ENCODE measurements around the gene PLTP. TPM values are rescaled to one million over a fixed set of nuclear protein-coding genes. Genes with fewer than 3 reads are reported as not detected.

The PLTP gene
- polyA plus RNA-seq, 3 donors from 2014 or later: 0.77 to 17.5 (median 7.3) TPM

DNA sequence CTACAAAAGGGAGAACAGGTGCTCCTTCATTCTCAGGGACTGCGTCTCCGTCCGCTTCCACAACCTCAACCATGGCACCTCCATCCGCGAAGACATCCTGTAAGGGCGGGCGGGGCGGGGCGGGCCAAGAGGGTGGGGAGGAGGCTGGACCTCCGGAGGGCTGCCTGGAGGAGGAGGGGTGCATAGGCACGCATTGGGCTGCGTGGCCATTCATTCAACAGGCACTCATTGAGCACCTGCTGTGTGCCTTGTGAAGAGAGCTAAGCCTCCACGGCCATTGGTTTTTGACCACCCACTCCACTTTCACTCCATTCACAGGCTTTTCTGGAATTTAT is 54.1 kb downstream of the PLTP start:
- H3K4me1 Mint-ChIP-seq: peaks cover 48 to 67% of the 10 kb centered on the region in 2 donors

DNA sequence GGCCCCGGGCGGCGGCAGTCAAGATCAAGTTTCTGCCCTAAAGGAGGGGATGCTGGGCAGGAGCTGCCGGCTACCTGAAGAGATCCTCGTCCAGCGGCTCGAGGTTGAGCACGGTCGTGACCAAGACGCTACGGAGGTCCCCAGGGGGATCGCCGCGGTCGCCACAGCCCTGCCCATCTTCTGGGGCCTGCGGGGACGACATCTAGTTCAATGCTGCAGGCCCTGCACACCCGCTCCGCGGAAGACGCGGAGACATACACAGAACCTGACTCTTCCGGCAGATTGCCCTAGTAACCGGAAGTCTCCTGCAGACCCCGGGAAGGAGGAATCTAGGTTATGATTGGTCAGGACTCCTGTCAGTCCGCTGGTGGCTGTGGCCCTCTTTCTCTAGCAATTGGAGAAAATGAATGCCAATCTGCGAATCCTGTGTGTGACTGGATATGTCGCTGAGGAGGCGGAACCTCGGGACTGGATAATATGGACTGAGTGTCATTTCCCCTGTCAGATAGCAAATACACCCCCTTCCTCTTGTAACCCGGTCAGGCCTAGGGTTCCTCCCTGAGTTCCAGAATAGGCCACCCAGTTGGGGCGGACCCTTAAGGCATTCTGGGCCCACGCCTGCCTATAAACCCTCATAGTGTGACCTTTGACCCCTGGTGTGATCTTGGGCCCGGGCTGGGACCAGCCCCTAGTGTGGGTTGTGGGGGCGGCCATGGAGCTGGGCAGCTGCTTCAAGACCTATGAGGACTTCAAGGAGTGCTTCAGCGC is 54.7 kb downstream of the PLTP start, which contains the start of the genes ACOT8 and ZSWIM3:
Gene ACOT8, minus strand, starts transcription at position 279 of the 768 bp plus-strand sequence. Its CDS starts 77 bp downstream, at position 202.
Gene ZSWIM3, plus strand, starts transcription at position 501 of the 768 bp plus-strand sequence. Its CDS starts 212 bp downstream, at position 713.
- peaks cover 0 to 12% (median 5%) of the 10 kb centered on the region in 3 donors for H3K36me3 Mint-ChIP-seq
- H3K9me3 Mint-ChIP-seq: no peaks in the 10 kb centered on the region
- peaks cover 0 to 9% (median 4%) of the 10 kb centered on the region in 3 donors for H3K27me3 Mint-ChIP-seq (ENCODE audit: low read depth in 3 of 3)
- DNase-seq: peak; percentile 99
- H3K27ac Mint-ChIP-seq: peak within 1 kb of the TSS; percentile 95 to 99 (median 98)
- H3K4me3 Mint-ChIP-seq: peak within 1 kb of the TSS; percentile 94 to 97 (median 96)
- H3K4me1 Mint-ChIP-seq: peaks cover 48 to 67% of the 10 kb centered on the region in 2 donors

More for the DNA sequence above, 54.1 kb downstream of the PLTP start:
- Mint-ChIP-seq H3K27ac (peak overlapping the region; percentile 95 to 99 (median 98)), H3K4me3 (peak overlapping the region; percentile 94 to 97 (median 96)), H3K27me3 (ENCODE audit: low read depth in 3 of 3) (peaks cover 0 to 9% (median 4%) of the 10 kb centered on the region in 3 donors), H3K36me3 (peaks cover 0 to 9% (median 3%) of the 10 kb centered on the region in 3 donors), H3K9me3 (no peaks in the 10 kb centered on the region)
- no peak for DNase-seq

DNA sequence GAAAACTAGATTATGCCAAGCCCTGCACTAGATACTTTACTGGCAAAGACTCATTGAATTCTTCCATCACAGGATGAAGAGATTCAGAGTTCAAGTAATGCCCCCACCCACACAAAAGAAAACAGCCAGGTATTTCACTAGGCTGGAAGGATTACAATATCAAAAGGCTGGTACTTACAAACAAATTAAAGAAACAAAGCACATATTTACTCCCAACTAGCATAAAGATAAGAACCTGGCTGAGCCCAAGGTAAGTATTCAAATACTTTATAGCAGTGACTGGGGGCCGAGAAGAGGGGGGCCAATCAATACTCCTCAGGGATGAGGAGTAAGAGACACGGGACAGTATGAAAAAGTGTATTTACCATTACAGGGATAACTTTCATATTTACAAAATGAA is 58.5 kb downstream of the PLTP start:
- Mint-ChIP-seq H3K4me1 (peaks cover 43 to 57% of the 10 kb centered on the region in 2 donors), H3K4me3 (no peak overlapping the region), H3K27ac (no peak overlapping the region), H3K9me3 (no peaks in the 10 kb centered on the region), H3K27me3 (ENCODE audit: low read depth in 3 of 3) (peaks cover 0 to 9% (median 4%) of the 10 kb centered on the region in 3 donors), H3K36me3 (peaks cover 7 to 27% (median 12%) of the 10 kb centered on the region in 3 donors)
- DNase-seq: no peak

DNA sequence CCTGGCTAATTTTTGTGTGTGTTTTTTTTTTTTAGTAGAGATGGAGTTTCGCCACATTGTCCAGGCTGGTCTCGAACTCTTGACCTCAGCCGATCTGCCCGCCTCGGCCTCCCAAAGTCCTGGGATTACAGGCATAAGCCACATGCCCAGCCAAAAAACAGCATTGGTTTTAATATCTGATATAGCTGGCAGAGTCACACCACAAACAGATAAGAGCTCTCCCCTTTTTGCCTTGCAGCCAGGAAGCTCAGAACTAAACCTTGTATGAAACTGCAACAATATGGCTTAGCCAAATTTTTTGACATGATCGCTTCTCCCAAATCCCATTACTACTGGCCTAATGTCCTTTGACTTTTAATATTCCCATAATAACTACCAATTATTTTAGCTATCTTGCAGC is 59.6 kb downstream of the PLTP start:
- H3K4me3 Mint-ChIP-seq: no peak overlapping the region

DNA sequence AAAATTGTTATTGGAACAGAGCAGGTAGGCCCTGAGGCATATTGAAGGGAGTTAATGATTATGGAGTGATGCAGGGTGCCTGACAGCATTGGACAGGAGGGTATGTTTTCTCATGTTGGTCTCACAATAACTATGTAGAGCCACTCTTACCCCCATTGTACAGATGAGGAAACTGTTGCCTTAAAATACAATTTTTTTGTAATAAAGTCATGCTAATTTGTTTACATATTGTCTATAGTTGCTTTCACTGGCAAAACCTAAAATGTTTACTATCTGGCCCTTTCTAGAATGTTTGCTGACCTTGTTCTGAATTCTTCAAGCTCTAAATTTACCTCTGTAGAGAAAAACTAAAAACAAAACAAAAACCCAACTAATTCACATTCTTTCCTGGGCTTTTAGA is 60.5 kb downstream of the PLTP start:
- no peak overlapping the region for H3K4me3 Mint-ChIP-seq
- H3K4me1 Mint-ChIP-seq: peaks cover 24 to 37% of the 10 kb centered on the region in 2 donors

More for the DNA sequence above, 59.6 kb downstream of the PLTP start:
- H3K27ac Mint-ChIP-seq: peak overlapping the region in 1 of 6 donors; percentile 34
- peaks cover 0 to 4% (median 0%) of the 10 kb centered on the region in 3 donors for H3K27me3 Mint-ChIP-seq (ENCODE audit: low read depth in 3 of 3)
- peaks cover 31 to 46% of the 10 kb centered on the region in 2 donors for H3K4me1 Mint-ChIP-seq
- H3K36me3 Mint-ChIP-seq: peaks cover 7 to 32% (median 12%) of the 10 kb centered on the region in 3 donors
- no peak for DNase-seq
- no peaks in the 10 kb centered on the region for H3K9me3 Mint-ChIP-seq

DNA sequence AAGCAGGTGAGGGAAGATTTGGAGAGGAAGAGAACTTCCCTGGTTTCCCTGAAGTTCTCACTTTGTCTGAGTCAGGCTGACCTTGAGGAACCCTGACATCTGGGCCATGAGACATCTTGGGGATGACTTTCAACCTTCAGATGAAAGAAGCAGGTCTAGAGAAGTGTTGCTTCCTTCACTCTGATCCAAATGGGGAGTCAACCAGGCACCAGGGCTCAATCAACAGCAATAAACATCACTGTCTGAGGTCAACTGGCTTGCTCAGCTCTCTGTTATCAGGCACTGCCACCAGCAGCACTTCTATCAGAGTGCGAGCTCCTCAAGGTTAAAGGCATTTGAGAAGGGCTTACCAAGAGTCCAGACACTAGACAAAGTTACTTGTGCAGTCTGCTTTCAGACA is 61.0 kb downstream of the PLTP start:
- peaks cover 18 to 32% of the 10 kb centered on the region in 2 donors for H3K4me1 Mint-ChIP-seq
- no peak overlapping the region for H3K4me3 Mint-ChIP-seq
- no peak for DNase-seq
- H3K9me3 Mint-ChIP-seq: no peaks in the 10 kb centered on the region
- no peak overlapping the region for H3K27ac Mint-ChIP-seq
- H3K27me3 Mint-ChIP-seq (ENCODE audit: low read depth in 3 of 3): peaks cover 0 to 2% (median 0%) of the 10 kb centered on the region in 3 donors
- H3K36me3 Mint-ChIP-seq: peaks cover 10 to 38% (median 12%) of the 10 kb centered on the region in 3 donors

More for the DNA sequence above, 60.5 kb downstream of the PLTP start:
- Mint-ChIP-seq H3K9me3 (no peaks in the 10 kb centered on the region), H3K27me3 (ENCODE audit: low read depth in 3 of 3) (peaks cover 0 to 2% (median 0%) of the 10 kb centered on the region in 3 donors), H3K36me3 (peaks cover 8 to 33% (median 12%) of the 10 kb centered on the region in 3 donors), H3K27ac (no peak overlapping the region)
- DNase-seq: no peak

DNA sequence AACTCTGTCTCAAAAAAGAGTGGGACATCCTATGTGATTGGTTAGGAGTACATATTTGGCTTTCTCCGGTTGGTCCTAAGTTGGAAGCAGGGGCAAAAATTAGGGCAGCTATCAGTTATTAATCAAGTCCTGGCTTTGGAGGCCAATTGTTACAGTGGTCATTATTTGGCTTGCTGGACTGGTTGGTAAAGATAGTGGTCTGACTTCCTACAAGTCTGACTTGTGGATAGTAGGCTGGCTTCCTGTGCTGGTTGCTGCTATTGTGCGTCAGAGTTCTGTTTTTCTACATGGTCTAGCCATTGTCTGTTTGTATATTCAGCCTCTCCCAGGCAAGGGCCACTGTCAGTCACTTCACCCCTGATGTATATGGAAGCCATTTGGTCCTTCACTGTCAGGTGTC is 61.7 kb downstream of the PLTP start:
- Mint-ChIP-seq H3K27ac (no peak overlapping the region), H3K27me3 (ENCODE audit: low read depth in 3 of 3) (peaks cover 0 to 2% (median 0%) of the 10 kb centered on the region in 3 donors), H3K4me3 (no peak overlapping the region), H3K9me3 (no peaks in the 10 kb centered on the region), H3K36me3 (peaks cover 10 to 42% (median 12%) of the 10 kb centered on the region in 3 donors), H3K4me1 (peaks cover 13 to 26% of the 10 kb centered on the region in 2 donors)
- no peak for DNase-seq

DNA sequence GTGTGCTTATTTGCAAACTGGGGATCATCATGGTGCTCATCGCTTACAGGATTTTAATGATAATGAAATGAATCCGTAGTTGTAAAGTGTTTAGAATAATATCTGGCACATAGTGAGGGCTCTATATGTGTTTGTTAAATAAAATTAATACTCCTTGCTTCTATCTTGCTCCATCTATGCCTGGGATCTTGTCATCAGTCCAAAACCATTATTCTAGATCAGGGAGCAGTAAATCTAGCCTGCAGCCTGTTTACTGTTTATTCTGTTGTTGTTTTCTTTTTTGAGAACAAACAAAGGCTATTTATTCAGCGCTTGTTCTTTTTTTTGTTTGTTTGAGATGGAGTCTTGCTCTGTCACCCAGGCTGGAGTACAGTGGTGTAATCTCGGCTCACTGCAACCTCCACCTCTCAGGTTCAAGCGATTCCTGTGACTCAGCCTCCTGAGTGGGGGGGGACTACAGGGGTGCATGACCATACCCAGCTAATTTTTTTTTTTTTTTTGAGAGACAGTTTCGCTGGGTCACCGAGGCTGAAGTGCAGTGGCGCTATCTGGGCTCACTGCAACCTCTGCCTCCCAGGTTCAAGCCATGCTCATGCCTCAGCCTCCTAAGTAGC is 62.9 kb downstream of the PLTP start:
- no peaks in the 10 kb centered on the region for H3K9me3 Mint-ChIP-seq
- peaks cover 5 to 16% of the 10 kb centered on the region in 2 donors for H3K4me1 Mint-ChIP-seq
- no peak for DNase-seq
- H3K27ac Mint-ChIP-seq: peak overlapping the region in 1 of 6 donors; percentile 28
- H3K27me3 Mint-ChIP-seq (ENCODE audit: low read depth in 3 of 3): peaks cover 0 to 1% (median 0%) of the 10 kb centered on the region in 3 donors
- peaks cover 10 to 48% (median 16%) of the 10 kb centered on the region in 3 donors for H3K36me3 Mint-ChIP-seq
- H3K4me3 Mint-ChIP-seq: no peak overlapping the region

Other genes starting within 250 kb of the PLTP start
- not detected for gene WFDC11, start 241.9 kb downstream of the PLTP start, polyA plus RNA-seq
- not detected for gene WFDC13, start 210.1 kb downstream of the PLTP start, polyA plus RNA-seq
- not detected for gene WFDC10B, start 207.1 kb downstream of the PLTP start, polyA plus RNA-seq
- gene SPINT4, start 189.8 kb downstream of the PLTP start, polyA plus RNA-seq: not detected
- not detected for gene WFDC3, start 120.3 kb downstream of the PLTP start, polyA plus RNA-seq
- gene DNTTIP1, start 120.2 kb downstream of the PLTP start, polyA plus RNA-seq: 10 to 100 TPM; 31.2 to 33.2 (median 31.5) TPM
- 1 to 10 TPM in 2 of 3 donors, not detected in 1; 1.9 to 2.0 TPM for gene UBE2C, start 99.5 kb downstream of the PLTP start, polyA plus RNA-seq
- under 1 TPM in 1 of 3 donors, not detected in 2; 0.77 TPM for gene TNNC2, start 84.8 kb downstream of the PLTP start, polyA plus RNA-seq
- 1 to 10 TPM; 1.6 to 2.5 (median 2.2) TPM for gene SNX21, start 78.4 kb downstream of the PLTP start, polyA plus RNA-seq
- gene ACOT8, start 54.8 kb downstream of the PLTP start, polyA plus RNA-seq: 10 to 100 TPM; 46.9 to 83.7 (median 50.2) TPM
- gene ZSWIM3, start 54.5 kb downstream of the PLTP start, polyA plus RNA-seq: 1 to 10 TPM in 2 of 3 donors, not detected in 1; 1.2 to 3.1 TPM
- gene ZSWIM1, start 30.9 kb downstream of the PLTP start, polyA plus RNA-seq: under 1 TPM in 2 of 3 donors, not detected in 1; 0.55 to 0.68 TPM
- gene SPATA25, start 24.5 kb downstream of the PLTP start, polyA plus RNA-seq: not detected
- gene NEURL2, start 20.9 kb downstream of the PLTP start, polyA plus RNA-seq: 1 to 10 TPM in 2 of 3 donors, not detected in 1; 1.0 to 1.1 TPM
- 100 to 1,000 TPM in 1 of 3 donors, 10 to 100 TPM in 2; 76.8 to 119 (median 97.6) TPM for gene CTSA, start 20.8 kb downstream of the PLTP start, polyA plus RNA-seq
- gene PCIF1, start 22.5 kb upstream of the PLTP start, polyA plus RNA-seq: 10 to 100 TPM; 78.4 to 93.4 (median 83.0) TPM
- gene ZNF335, start 60.0 kb upstream of the PLTP start, polyA plus RNA-seq: 10 to 100 TPM in 1 of 3 donors, 1 to 10 TPM in 2; 7.1 to 17.9 (median 9.6) TPM
- under 1 TPM in 1 of 3 donors, not detected in 2; 0.09 TPM for gene MMP9, start 96.8 kb upstream of the PLTP start, polyA plus RNA-seq
- 1 to 10 TPM in 2 of 3 donors, not detected in 1; 1.0 to 1.8 TPM for gene SLC12A5, start 117.1 kb upstream of the PLTP start, polyA plus RNA-seq
- 10 to 100 TPM; 12.9 to 30.7 (median 14.0) TPM for gene NCOA5, start 177.8 kb upstream of the PLTP start, polyA plus RNA-seq
- 1 to 10 TPM; 4.3 to 8.3 (median 7.0) TPM for gene CD40, start 206.2 kb upstream of the PLTP start, polyA plus RNA-seq